ENCODE measurements around the gene RSPH1. TPM values are rescaled to one million over a fixed set of nuclear protein-coding genes. Genes with fewer than 3 reads are reported as not detected.

The RSPH1 gene
- total RNA-seq, 1 experiment from 2014 or later, result 0.41 TPM

- DNase-seq (ENCODE audit: low spot score), result no peak
- in situ Hi-C loops (cut with HindIII; ENCODE audit: low sequenced_read_pairs), result no loop called here
Measured at GRCh38 chr21:42439284-42440186, 56.5 kb downstream of the RSPH1 start.

DNA sequence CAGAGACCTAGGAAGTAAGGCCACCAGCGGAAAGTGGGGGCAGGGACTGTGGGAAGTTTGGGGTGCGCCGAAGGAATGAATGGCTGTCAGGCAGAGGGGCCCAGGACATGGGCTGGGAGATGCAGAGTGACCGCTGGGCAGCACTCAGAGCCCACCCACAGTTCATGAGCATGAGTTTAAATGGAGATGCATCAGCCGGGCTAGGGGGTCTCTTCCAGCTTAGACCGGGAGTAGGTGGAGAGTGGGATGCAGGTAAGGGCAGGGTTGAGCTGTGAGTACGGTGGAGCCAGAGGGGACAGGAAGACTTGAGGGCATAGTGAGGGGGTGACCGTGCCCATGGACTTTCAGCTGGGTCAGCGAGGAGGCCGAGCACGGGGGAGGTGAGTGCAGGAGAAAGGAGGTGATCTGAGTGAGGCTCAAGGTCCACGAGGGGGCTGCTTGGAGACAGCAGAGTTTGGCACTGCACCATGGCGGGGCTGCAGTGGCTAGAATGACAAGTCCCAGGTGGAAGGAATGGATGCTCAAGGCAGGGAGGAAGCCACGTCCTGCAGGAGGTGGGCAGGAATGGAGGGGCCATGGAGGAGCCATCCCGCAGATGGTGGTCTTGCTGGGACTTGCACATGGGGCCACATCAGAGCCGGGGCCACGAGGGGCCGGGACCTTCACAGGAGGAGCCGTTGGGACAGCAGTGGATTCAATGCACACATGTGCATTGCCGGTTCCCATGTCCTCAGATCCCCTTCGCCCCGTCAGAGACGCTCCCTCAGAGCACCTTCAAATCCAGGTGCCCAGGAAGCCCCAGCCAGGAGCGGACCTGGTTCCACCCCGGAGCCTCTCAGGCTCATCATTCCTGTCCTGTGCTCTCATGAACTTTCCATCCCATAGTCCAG, 57.5 kb downstream of the RSPH1 start:
- in situ Hi-C loops (cut with HindIII; ENCODE audit: low sequenced_read_pairs), result no loop called here
- DNase-seq (ENCODE audit: low spot score), result no peak

DNA sequence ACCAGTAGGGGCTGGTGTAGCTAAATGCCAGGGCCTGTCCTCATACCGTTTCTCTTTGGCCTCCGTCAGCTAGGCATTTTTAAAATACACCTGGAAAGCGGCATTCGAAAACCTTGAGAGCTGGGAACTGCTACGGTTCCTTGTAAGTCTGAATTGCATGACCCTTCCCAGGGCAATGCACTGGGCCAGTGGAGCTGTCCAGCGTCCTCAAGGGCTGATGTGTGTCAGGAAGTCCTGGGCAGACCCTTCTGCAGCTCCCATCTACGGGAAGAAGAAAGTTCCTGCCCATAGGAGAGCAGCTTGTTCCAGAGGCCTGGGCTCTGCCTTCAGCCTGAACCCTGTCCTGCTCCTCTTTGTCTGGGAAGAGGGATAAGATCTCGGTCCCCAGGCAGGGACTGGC, 58.2 kb downstream of the RSPH1 start:
- DNase-seq (ENCODE audit: low spot score), result no peak
- in situ Hi-C loops (cut with HindIII; ENCODE audit: low sequenced_read_pairs), result no loop called here

- DNase-seq (ENCODE audit: low spot score), result no peak
- in situ Hi-C loops (cut with HindIII; ENCODE audit: low sequenced_read_pairs), result no loop called here
Measured at GRCh38 chr21:42436914-42437313, 59.1 kb downstream of the RSPH1 start.

DNA sequence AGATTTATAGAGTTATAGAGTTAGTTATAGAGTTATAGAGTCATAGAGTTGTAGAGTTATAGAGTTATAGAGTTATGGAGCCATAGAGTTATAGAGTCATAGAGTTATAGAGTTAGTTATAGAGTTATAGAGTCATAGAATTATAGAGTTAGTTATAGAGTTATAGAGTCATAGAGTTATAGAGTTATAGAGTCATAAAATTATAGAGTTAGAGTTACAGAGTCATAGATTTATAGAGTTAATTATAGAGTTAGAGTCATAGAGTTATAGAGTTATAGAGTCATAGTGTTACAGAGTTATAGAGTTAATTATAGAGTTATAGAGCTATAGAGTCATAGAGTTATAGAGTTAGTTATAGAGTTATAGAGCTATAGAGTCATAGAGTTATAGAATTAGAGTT, 60.2 kb downstream of the RSPH1 start:
- in situ Hi-C loops (cut with HindIII; ENCODE audit: low sequenced_read_pairs), result no loop called here
- DNase-seq (ENCODE audit: low spot score), result no peak

- no peak for DNase-seq (ENCODE audit: low spot score)
- in situ Hi-C loops (cut with HindIII; ENCODE audit: low sequenced_read_pairs), result no loop called here
Measured at GRCh38 chr21:42435401-42435800, 60.6 kb downstream of the RSPH1 start.

DNA sequence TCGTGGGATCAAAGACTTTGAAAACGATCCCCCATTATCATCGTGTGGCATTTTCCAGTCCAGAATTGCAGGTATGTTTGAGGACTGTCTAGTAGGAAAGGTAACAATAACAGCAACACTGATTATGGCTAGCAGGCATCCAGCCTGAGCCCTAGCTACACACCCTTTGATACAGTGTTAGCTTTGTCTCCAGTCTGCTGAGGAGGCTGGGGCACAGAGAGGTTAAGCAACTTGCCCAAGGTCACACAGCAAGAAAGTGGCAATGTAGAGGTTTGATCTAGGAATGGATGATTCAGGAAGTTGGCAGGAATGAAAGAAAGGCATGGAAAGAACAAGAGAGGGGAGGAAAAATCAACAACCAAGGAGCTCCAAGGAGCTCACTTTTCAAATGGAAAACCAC, 61.1 kb downstream of the RSPH1 start:
- no peak for DNase-seq (ENCODE audit: low spot score)
- in situ Hi-C loops (cut with HindIII; ENCODE audit: low sequenced_read_pairs), result no loop called here

DNA sequence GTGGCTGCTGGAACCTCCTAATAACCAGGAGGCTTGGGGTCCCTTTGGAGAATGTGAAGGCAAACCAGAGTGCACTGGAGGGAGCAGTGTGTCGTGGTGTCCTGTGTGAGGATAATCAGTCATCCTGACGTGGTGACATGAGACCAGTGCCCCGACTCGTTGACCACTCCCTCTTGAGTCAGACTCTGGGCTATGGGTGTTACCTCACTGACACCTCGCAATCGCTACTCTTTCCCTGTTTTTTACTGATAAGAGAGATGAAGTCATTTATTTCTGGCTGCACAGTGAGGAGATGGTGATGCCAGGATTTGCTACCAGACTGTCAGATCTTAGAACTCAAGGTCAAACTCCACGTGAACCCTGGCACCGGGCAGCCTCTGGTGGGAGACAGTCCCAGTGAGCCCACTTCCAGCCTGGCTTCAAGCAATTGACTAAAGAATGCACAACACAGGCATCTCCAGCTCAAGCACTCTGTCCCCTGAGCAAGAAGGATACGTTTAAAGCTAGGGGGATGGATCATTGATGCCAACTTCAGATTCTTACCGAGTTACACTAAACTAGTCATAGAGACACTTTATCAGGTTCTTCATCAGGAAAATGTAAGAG, 62.0 kb downstream of the RSPH1 start:
- DNase-seq (ENCODE audit: low spot score), result no peak
- in situ Hi-C loops (cut with HindIII; ENCODE audit: low sequenced_read_pairs), result no loop called here

GRCh38 chr21:42432695-42433094, 63.3 kb downstream of the RSPH1 start:
- in situ Hi-C loops (cut with HindIII; ENCODE audit: low sequenced_read_pairs), result no loop called here
- no peak for DNase-seq (ENCODE audit: low spot score)

DNA sequence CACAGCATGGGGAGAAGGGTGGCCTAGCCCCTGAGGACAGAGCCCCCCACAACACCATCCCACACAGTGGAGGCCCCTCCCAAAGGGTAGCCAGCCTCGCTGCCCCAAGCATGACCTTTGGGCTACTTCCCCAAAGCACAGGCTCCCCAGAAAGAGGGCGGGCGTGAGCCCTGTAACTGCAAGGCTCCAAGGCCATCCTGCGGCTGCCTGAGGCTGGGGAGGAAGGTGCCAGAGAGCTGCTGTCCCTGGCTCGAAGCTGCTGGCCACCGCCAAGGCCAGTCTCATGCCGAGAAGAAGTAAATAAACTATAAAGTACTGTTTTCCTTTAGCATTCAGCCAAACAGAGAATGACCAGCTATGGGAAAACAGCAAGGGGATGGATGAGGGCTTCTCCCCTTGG, 64.8 kb downstream of the RSPH1 start:
- DNase-seq (ENCODE audit: low spot score), result no peak
- in situ Hi-C loops (cut with HindIII; ENCODE audit: low sequenced_read_pairs), result no loop called here

GRCh38 chr21:42430521-42430920, 65.5 kb downstream of the RSPH1 start:
- no peak for DNase-seq (ENCODE audit: low spot score)
- in situ Hi-C loops (cut with HindIII; ENCODE audit: low sequenced_read_pairs), result no loop called here

DNA sequence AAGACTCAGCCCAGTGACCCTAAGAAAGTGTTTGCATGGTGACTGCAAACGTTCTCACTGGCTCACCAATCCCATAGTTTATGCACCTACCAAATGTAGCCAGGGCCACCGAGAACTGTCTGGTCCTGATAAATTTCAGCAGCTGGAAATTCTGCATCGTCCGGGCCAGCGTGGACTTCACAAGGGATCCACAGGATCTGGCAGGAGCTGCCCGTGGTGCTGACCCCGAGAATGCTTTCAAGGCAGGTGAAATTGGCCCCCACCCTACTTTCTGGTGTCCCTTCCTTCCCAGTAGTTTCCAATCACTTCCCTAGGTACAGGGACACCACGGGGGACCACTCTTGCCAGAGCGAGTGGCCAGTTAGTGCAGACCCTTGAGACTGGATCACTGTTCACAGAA, 66.2 kb downstream of the RSPH1 start:
- in situ Hi-C loops (cut with HindIII; ENCODE audit: low sequenced_read_pairs), result no loop called here
- no peak for DNase-seq (ENCODE audit: low spot score)

DNA sequence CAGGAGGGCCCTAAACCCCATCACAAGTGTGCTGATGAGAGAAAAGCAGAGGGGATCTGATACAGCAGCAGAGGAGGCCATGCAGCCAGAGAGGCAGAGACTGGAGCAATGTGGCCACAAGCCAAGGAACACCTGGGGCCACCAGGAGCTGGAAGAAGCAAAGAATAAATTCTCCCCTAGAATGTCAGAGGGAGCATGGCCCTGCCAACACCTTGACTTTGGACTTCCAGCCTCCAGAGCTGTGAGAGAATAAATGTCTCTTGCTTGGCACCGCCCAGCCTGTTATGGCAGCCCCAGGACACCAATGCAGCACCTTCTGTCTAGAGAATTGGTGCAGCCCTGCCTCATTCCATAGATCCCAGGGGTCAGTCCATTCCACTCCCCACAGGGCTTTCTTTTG, 67.0 kb downstream of the RSPH1 start:
- in situ Hi-C loops (cut with HindIII; ENCODE audit: low sequenced_read_pairs), result no loop called here

DNA sequence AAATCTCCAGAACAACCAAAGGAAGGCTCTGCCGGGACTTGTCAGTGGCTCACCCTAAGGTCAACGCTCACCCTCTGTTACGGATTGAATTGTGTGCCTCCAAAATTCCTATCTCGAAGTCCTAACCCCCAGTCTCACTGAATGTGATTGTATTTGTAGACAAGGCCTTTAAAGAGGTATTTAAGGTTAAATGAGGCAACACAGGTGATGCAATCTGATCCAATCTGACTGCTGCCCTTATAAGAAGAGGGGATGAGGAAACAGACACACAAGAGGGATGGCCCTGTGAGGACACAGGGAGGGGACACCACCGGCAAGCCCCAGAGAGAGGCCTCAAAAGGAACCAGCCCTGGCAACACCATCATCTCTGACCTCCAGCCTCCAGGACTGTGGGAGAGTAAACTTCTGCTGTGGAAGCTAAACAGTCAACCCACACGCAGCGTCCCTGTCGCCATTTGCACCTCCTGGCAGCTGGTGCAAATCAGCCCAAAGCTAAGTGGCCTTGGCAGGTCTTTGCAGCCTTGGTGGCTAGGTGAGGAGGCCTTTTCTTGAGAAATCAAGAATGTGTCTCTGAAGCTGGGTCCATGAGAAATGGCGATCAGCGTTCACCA, 68.1 kb downstream of the RSPH1 start:
- in situ Hi-C loops (cut with HindIII; ENCODE audit: low sequenced_read_pairs), result no loop called here
- no peak for DNase-seq (ENCODE audit: low spot score)

More for the DNA sequence above, 67.0 kb downstream of the RSPH1 start:
- DNase-seq (ENCODE audit: low spot score), result no peak

- DNase-seq (ENCODE audit: low spot score), result no peak
- in situ Hi-C loops (cut with HindIII; ENCODE audit: low sequenced_read_pairs), result no loop called here
Measured at GRCh38 chr21:42426876-42427480, 69.0 kb downstream of the RSPH1 start.

GRCh38 chr21:42426424-42426823, 69.6 kb downstream of the RSPH1 start:
- in situ Hi-C loops (cut with HindIII; ENCODE audit: low sequenced_read_pairs), result no loop called here
- DNase-seq (ENCODE audit: low spot score), result no peak

DNA sequence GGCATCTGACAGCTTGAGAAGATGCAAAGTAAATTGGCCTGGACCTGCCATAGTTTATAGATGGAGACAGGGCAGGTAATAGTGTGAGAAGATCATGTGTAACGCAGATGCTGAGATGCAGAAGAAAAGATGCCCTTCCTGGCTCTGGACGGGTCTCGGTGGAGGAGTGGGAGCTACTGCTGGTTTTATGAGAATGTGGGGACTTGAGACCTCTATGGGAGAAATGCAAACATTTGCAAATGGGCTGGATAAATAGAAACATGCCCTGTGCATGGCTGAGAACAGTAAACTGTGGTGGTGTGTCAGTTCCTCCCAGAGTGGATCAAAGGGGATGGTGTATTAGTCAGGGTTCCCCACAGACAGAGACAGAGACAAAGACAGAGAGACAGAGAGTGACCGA, 70.4 kb downstream of the RSPH1 start:
- in situ Hi-C loops (cut with HindIII; ENCODE audit: low sequenced_read_pairs), result no loop called here
- no peak for DNase-seq (ENCODE audit: low spot score)

GRCh38 chr21:42424914-42425541, 71.0 kb downstream of the RSPH1 start:
- no peak for DNase-seq (ENCODE audit: low spot score)
- in situ Hi-C loops (cut with HindIII; ENCODE audit: low sequenced_read_pairs), result no loop called here

DNA sequence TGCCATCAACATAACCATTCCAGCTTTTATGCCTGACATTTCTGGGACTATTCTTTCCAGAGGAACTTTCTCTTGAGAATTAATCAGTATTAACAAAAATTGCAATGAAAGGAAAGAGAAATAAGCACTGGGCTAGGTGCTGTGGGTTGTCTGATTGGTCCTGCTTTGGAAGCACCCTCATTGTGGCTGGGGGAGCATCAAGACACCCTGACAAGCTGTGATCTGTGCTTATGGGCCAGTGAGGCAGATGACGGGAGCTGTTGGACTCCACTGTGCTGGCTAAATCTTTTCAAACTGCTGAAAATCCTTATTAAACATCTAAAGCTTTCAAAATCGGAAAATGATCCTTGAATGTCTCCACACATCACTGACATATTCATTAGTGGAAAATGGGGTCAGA, 72.3 kb downstream of the RSPH1 start:
- DNase-seq (ENCODE audit: low spot score), result no peak
- in situ Hi-C loops (cut with HindIII; ENCODE audit: low sequenced_read_pairs), result no loop called here

Data from G401 (cell line).